AG08396 (cell line): ENCODE data around the gene NOL8.

Experiments used
- DNase-seq: peaks from one replicate; pipeline ENCODE4 v3.0.0; 2012; ENCODE audit warnings: low spot score, mixed read lengths

NOL8 gene

GRCh38 chr9:92325269-92325990 lies at the start of gene NOL8, which contains the start of gene CENPP:
Gene NOL8 (minus strand): TSS chr9:92325350. CDS start chr9:92324161, 1,189 bp downstream.
Gene CENPP (plus strand): TSS chr9:92325953.
- peak; percentile 91 for DNase-seq

GRCh38 chr9:92373167-92373566 lies 48.0 kb upstream of the NOL8 start:
- DNase-seq, result no peak

GRCh38 chr9:92369075-92369474 lies 43.9 kb upstream of the NOL8 start:
- DNase-seq, result no peak

- DNase-seq, result no peak
Observed at GRCh38 chr9:92360083-92360482, 34.9 kb upstream of the NOL8 start.

- DNase-seq, result no peak
Observed at GRCh38 chr9:92359394-92359995, 34.3 kb upstream of the NOL8 start.

GRCh38 chr9:92353051-92353450 lies 27.9 kb upstream of the NOL8 start:
- DNase-seq, result no peak

- DNase-seq, result no peak
Observed at GRCh38 chr9:92350740-92351133, 25.6 kb upstream of the NOL8 start.

- DNase-seq, result no peak
Observed at GRCh38 chr9:92349771-92350739, 24.9 kb upstream of the NOL8 start.

GRCh38 chr9:92345582-92345981 lies 20.4 kb upstream of the NOL8 start:
- DNase-seq, result no peak

GRCh38 chr9:92342825-92343488 lies 17.8 kb upstream of the NOL8 start:
- no peak for DNase-seq

- DNase-seq, result no peak
Observed at GRCh38 chr9:92341578-92341977, 16.4 kb upstream of the NOL8 start.

- no peak for DNase-seq
Observed at GRCh38 chr9:92333282-92333634, 8.1 kb upstream of the NOL8 start.

GRCh38 chr9:92332577-92333281 lies 7.6 kb upstream of the NOL8 start:
- no peak for DNase-seq

- DNase-seq, result peak; percentile 61
Observed at GRCh38 chr9:92328225-92328624, 3.1 kb upstream of the NOL8 start.

GRCh38 chr9:92327283-92327850 lies 2.2 kb upstream of the NOL8 start:
- no peak for DNase-seq

GRCh38 chr9:92325991-92326500 lies 896 bp upstream of the NOL8 start:
- DNase-seq, result peak; percentile 38

GRCh38 chr9:92324889-92325268 lies 271 bp downstream of the NOL8 start:
- no peak for DNase-seq

- DNase-seq, result no peak
Observed at GRCh38 chr9:92324431-92324830, 719 bp downstream of the NOL8 start.

- no peak for DNase-seq
Observed at GRCh38 chr9:92315456-92315855, 9.7 kb downstream of the NOL8 start.

- DNase-seq, result no peak
Observed at GRCh38 chr9:92313624-92314012, 11.5 kb downstream of the NOL8 start.
